ENCODE results near the gene SYDE2.

GRCh38 chr1:85214654-85215053 is 13.8 kb upstream of the SYDE2 start:
- TF ChIP-seq CTCF (conservative IDR thresholded peaks at IDR 0.05; ENCODE audit: low read depth, low read length) (no peak), EZH2 (IDR thresholded peaks at IDR 0.05; ENCODE audit: borderline replicate concordance, low read depth, low read length, poor library complexity, severe bottlenecking) (no peak)

Measured in A673 (cell line).